DND-41 (cell line): ENCODE data around the gene PRKCA.

ENCODE experiments used
- ATAC-seq: fragments of 200-7000 bp; cut with Tn5 transposase; 3 replicates; pipeline ENCODE4 v1.9.1; 2021; ENCODE audit warnings: low read depth; ENCODE audit not compliant: insufficient read depth
- DNase-seq: peaks from one replicate; pipeline ENCODE4 v3.0.0-alpha.2; 2020
- H2AFZ ChIP-seq: 2 replicates; pipeline ENCODE4 v1.6.0; 2012; ENCODE audit warnings: low read depth, low read length
- H3K27ac ChIP-seq: 2 replicates; pipeline ENCODE4 v1.5.1; 2012; ENCODE audit warnings: low read length, inconsistent platforms
- H3K27me3 ChIP-seq: fragments of 200-600 bp; sonication (generic); 2 replicates; pipeline ENCODE4 v1.6.0; 2012; ENCODE audit warnings: low read length, mild to moderate bottlenecking, inconsistent platforms; ENCODE audit not compliant: insufficient read depth, poor library complexity
- H3K36me3 ChIP-seq: 2 replicates; pipeline ENCODE4 v1.5.1; 2012; ENCODE audit warnings: low read length, inconsistent platforms; ENCODE audit not compliant: insufficient read depth
- H3K4me1 ChIP-seq: 2 replicates; pipeline ENCODE4 v1.5.1; 2012; ENCODE audit warnings: mild to moderate bottlenecking, low read length; ENCODE audit not compliant: insufficient read depth
- H3K4me2 ChIP-seq: 2 replicates; pipeline ENCODE4 v1.6.0; 2012; ENCODE audit warnings: mild to moderate bottlenecking, moderate library complexity, low read length, inconsistent platforms; ENCODE audit not compliant: insufficient read depth
- H3K4me3 ChIP-seq, 2 experiments: fragments of 200-600 bp in 1 of 2; shearing (Covaris generic) in 1 of 2; 2 replicates each; pipeline ENCODE4 v1.5.1; 2012 to 2016; ENCODE audit warnings: inconsistent platforms in 2 of 2, low read length in 2 of 2, mild to moderate bottlenecking in 2 of 2, low read depth in 1 of 2, moderate library complexity in 1 of 2
- H3K79me2 ChIP-seq: 2 replicates; pipeline ENCODE4 v1.6.0; 2012; ENCODE audit warnings: low read length, inconsistent platforms; ENCODE audit not compliant: insufficient read depth
- H3K9ac ChIP-seq: 2 replicates; pipeline ENCODE4 v1.6.0; 2012; ENCODE audit warnings: low read depth, mild to moderate bottlenecking, inconsistent platforms, low read length, moderate library complexity
- H3K9me3 ChIP-seq: 2 replicates; pipeline ENCODE4 v1.5.1; 2012; ENCODE audit warnings: low read length, moderate library complexity, mild to moderate bottlenecking, inconsistent platforms; ENCODE audit not compliant: insufficient read depth, severe bottlenecking
- H4K20me1 ChIP-seq: 2 replicates; pipeline ENCODE4 v1.6.0; 2012; ENCODE audit warnings: low read length; ENCODE audit not compliant: insufficient read depth
- EZH2 ChIP-seq: IDR thresholded peaks from 3 replicates; pipeline ENCODE4 v1.6.1; 2012; ENCODE audit warnings: borderline replicate concordance, low read depth, mild to moderate bottlenecking, moderate library complexity, low read length, inconsistent platforms; ENCODE audit not compliant: severe bottlenecking
- TF ChIP-seq, protein P1 (sequence below): IDR thresholded peaks from 2 replicates; pipeline ENCODE4 v1.5.1; 2012; ENCODE audit warnings: borderline replicate concordance, low read length, moderate library complexity, mild to moderate bottlenecking; ENCODE audit not compliant: poor library complexity, severe bottlenecking; ENCODE audit errors: extremely low read depth

PRKCA gene

DNA sequence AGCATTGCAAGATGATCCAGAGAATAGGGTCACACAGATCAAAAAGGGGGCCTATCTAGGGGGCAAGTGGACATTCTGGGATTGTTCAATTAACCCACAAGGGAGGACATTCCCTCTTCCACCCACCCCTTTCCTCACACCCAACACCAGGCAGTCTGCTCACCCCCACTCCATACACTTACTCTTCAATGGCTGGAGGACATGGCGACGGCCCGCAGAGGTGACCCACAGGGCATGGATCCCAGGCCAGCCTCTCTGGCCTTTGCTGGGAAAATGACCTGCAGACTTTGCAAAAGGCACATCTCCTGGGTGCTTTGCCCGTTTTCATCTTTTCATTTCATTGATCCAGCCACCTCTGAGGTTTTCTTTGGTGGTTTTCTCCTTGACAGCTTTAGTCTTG lies 530.8 kb downstream of the PRKCA start:
- Histone ChIP-seq H3K27ac (no peak overlapping the region), H3K36me3 (no peaks in the 10 kb centered on the region), H2AFZ (no peak overlapping the region), H3K79me2 (no peaks in the 10 kb centered on the region), H3K4me3 (no peak overlapping the region), H3K4me1 (no peaks in the 10 kb centered on the region), H3K4me2 (no peak overlapping the region), H3K27me3 (peaks cover 18% of the 10 kb centered on the region), H3K9me3 (no peaks in the 10 kb centered on the region), H3K9ac (no peak overlapping the region), H4K20me1 (no peaks in the 10 kb centered on the region)
- TF ChIP-seq, protein P1, sequence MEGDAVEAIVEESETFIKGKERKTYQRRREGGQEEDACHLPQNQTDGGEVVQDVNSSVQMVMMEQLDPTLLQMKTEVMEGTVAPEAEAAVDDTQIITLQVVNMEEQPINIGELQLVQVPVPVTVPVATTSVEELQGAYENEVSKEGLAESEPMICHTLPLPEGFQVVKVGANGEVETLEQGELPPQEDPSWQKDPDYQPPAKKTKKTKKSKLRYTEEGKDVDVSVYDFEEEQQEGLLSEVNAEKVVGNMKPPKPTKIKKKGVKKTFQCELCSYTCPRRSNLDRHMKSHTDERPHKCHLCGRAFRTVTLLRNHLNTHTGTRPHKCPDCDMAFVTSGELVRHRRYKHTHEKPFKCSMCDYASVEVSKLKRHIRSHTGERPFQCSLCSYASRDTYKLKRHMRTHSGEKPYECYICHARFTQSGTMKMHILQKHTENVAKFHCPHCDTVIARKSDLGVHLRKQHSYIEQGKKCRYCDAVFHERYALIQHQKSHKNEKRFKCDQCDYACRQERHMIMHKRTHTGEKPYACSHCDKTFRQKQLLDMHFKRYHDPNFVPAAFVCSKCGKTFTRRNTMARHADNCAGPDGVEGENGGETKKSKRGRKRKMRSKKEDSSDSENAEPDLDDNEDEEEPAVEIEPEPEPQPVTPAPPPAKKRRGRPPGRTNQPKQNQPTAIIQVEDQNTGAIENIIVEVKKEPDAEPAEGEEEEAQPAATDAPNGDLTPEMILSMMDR, result no peak
- no peak for TF ChIP-seq EZH2
- no peak for ATAC-seq
- no peak for DNase-seq

DNA sequence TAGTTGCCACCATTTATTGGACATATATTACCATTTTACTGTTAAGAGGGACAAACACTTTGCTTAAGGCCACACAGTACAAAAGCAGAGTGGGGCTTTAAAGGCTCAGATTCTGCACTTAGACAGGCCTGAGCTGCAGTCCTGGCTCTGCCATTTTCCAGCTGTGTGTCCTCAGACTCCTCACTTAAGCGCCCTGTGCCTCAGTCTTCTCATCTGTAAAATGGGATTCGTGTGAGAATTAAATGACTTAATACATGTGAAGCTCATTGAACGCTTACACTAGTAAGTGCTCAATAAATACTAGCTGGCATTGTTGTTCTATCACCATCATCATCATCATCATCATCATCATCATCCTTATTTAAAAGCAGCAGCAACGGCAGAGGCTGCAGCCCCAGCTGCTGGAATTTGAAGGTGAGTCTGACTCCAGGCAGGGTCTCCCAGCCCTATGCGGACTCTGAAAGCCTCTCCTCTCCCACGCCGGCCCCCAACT lies 532.1 kb downstream of the PRKCA start:
- ATAC-seq (no peak), DNase-seq (no peak)
- Histone ChIP-seq H2AFZ (no peak overlapping the region), H4K20me1 (no peaks in the 10 kb centered on the region), H3K9ac (no peak overlapping the region), H3K79me2 (no peaks in the 10 kb centered on the region), H3K4me1 (no peaks in the 10 kb centered on the region), H3K4me3 (no peak overlapping the region), H3K27me3 (peaks cover 10% of the 10 kb centered on the region), H3K4me2 (no peak overlapping the region), H3K36me3 (no peaks in the 10 kb centered on the region), H3K9me3 (no peaks in the 10 kb centered on the region), H3K27ac (no peak overlapping the region)
- TF ChIP-seq, protein P1, result no peak
- no peak for TF ChIP-seq EZH2

DNA sequence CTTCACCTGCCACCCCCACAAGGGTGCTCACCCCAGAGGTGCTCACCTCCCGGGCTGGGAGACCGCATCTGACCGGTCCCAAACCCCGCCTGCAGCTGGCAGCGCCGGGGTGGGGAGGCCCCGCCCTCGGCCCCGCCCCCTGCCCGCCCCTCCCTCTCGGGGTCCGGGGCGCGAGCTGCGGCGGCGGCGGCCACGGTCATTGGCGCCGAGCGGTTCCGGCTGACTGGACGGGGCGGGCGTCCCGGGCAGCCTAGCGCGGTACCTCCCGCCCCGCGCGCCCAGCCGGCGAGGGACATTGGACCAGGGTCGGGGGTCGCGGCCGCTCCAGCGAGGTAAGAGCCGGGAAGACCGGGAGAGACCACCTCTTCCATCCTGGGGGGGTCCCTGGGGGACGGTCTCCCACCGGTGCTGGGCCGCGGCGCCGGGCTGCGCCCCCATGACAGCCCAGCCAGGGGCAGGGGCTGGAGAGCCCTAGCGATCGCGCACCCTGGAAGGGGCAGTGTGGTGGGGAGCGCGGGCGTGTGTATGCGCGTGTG lies 532.6 kb downstream of the PRKCA start, which contains the start of gene CACNG5:
TSS of gene CACNG5 (plus strand) at position 199 of the 536 bp plus-strand sequence. CDS start 42,216 bp downstream, outside the sequence.
- no peaks in the 10 kb centered on the region for H3K36me3 ChIP-seq
- TF ChIP-seq, protein P1, result no peak
- TF ChIP-seq EZH2, result no peak
- DNase-seq, result no peak
- no peaks in the 10 kb centered on the region for H3K4me1 ChIP-seq
- ATAC-seq, result no peak
- no peak within 1 kb of the TSS for H2AFZ ChIP-seq
- no peak within 1 kb of the TSS for H3K4me3 ChIP-seq
- peaks cover under 1% of the 10 kb centered on the region; the same call in 1 of the 2 replicates for H4K20me1 ChIP-seq
- no peak within 1 kb of the TSS for H3K27ac ChIP-seq
- no peaks in the 10 kb centered on the region for H3K9me3 ChIP-seq
- peaks cover 6% of the 10 kb centered on the region for H3K27me3 ChIP-seq
- H3K4me2 ChIP-seq, result no peak within 1 kb of the TSS
- no peaks in the 10 kb centered on the region for H3K79me2 ChIP-seq
- no peak within 1 kb of the TSS for H3K9ac ChIP-seq
